CD4-positive, alpha-beta T cell (primary cell): ENCODE data around the gene SHISA5. TPM values are rescaled to one million over a fixed set of nuclear protein-coding genes. Genes with fewer than 3 reads are reported as not detected.

Experiments used
- ATAC-seq: fragments of 200-7000 bp; cut with Tn5 transposase; one replicate; pipeline ENCODE4 v1.10.0; 2022; ENCODE audit warnings: mild to moderate bottlenecking; ENCODE audit not compliant: poor library complexity
- CTCF ChIA-PET: fragments of 350-600 bp; sonication (Branson Sonifier 250); formaldehyde crosslinking; loops from one replicate; lab custom pipeline; 2021; ENCODE audit warnings: antibody characterized with exemption, inconsistent platforms; lab: Charles Lee
- POLR2A ChIA-PET: fragments of 350-600 bp; sonication (Branson Sonifier 250); formaldehyde crosslinking; loops from one replicate; lab custom pipeline; 2021; ENCODE audit warnings: antibody characterized with exemption, inconsistent platforms; lab: Charles Lee
- DNase-seq, 14 experiments: peaks; one replicate each; pipeline ENCODE4 v3.0.0-alpha.2; 2013 to 2020; ENCODE audit warnings: mixed read lengths in 2 of 14
- H3K27ac ChIP-seq, 2 donors: one replicate each; pipeline versions ENCODE4 v1.5.1 to v1.7.0; 2013; ENCODE audit warnings: low read length in 2 of 2, low read depth in 1 of 2, mild to moderate bottlenecking in 1 of 2
- H3K27me3 ChIP-seq, 2 experiments: 1 replicate in 1 of 2; 2 replicates in 1 of 2; pipeline versions ENCODE4 v1.6.1 to v1.7.0; 2013; ENCODE audit warnings: low read length in 2 of 2, control low read depth in 1 of 2, mild to moderate bottlenecking in 1 of 2, moderate library complexity in 1 of 2; ENCODE audit not compliant: insufficient read depth in 2 of 2, control insufficient read depth in 1 of 2
- H3K36me3 ChIP-seq: one replicate; pipeline ENCODE4 v1.6.1; 2013; ENCODE audit warnings: low read length, control low read depth; ENCODE audit not compliant: insufficient read depth
- H3K4me1 ChIP-seq: one replicate; pipeline ENCODE4 v1.6.1; 2013; ENCODE audit warnings: low read length, control low read depth; ENCODE audit not compliant: insufficient read depth
- H3K4me3 ChIP-seq: one replicate; pipeline ENCODE4 v1.5.1; 2013; ENCODE audit warnings: mild to moderate bottlenecking, low read length, moderate library complexity
- H3K9me3 ChIP-seq, 2 experiments: 1 replicate in 1 of 2; 2 replicates in 1 of 2; pipeline versions ENCODE4 v1.6.1 to v1.7.0; 2013; ENCODE audit warnings: low read length in 2 of 2, mild to moderate bottlenecking in 2 of 2, control low read depth in 1 of 2, moderate library complexity in 1 of 2; ENCODE audit not compliant: control insufficient read depth in 1 of 2, insufficient read depth in 1 of 2
- H3K27ac Mint-ChIP-seq: one replicate; pipeline ENCODE4 v1.8.0; 2020; ENCODE audit warnings: mixed read lengths
- H3K27me3 Mint-ChIP-seq: one replicate; pipeline ENCODE4 v1.8.0; 2021; ENCODE audit warnings: mixed read lengths
- H3K36me3 Mint-ChIP-seq: one replicate; pipeline ENCODE4 v1.8.0; 2021; ENCODE audit warnings: low read depth, mixed read lengths
- H3K4me1 Mint-ChIP-seq: one replicate; pipeline ENCODE4 v1.8.0; 2021; ENCODE audit warnings: low read depth, mixed read lengths
- H3K4me3 Mint-ChIP-seq: one replicate; pipeline ENCODE4 v1.8.0; 2020; ENCODE audit warnings: mild to moderate bottlenecking, mixed read lengths
- H3K9me3 Mint-ChIP-seq: one replicate; pipeline ENCODE4 v1.8.0; 2020; ENCODE audit warnings: mixed read lengths
- CTCF ChIP-seq: fragments of 200-600 bp; IDR thresholded peaks from one replicate; pipeline ENCODE4 v1.8.0; 2022; ENCODE audit warnings: antibody characterized with exemption, mild to moderate bottlenecking
- intact Hi-C, 2 experiments: fragments of 100-400 bp; cut with DNase I in 1 of 2; cut with micrococcal nuclease in 1 of 2; formaldehyde crosslinking; loops; one replicate each; pipeline versions ENCODE4 v1.15.1 to v1.9.0; 2023 to 2025; cut with DNase I, micrococcal nuclease
- total RNA-seq, 174 experiments: library from RNA in 2 of 174; stranded (reverse) in 2 of 174; gene quantifications; one replicate each; pipeline ENCODE4 v1.2.3 and lab custom pipeline; 2021 to 2026

SHISA5 gene
- total RNA-seq, 2 experiments from 2014 or later: 102 to 109 TPM

- Histone ChIP-seq H3K9me3 (no peaks in the 10 kb centered on the region), H3K36me3 (no peaks in the 10 kb centered on the region), H3K4me3 (no peak overlapping the region), H3K27ac (no peak overlapping the region), H3K4me1 (no peaks in the 10 kb centered on the region), H3K27me3 (no peaks in the 10 kb centered on the region)
- ChIA-PET CTCF (interaction anchor here (2.6 kb wide), 1 partner anchor 13 kb away, joined by 7 read pairs; no protein-coding TSS in a partner anchor), POLR2A (no interaction called here)
- H3K36me3 Mint-ChIP-seq: no peaks in the 10 kb centered on the region
- H3K9me3 Mint-ChIP-seq: no peaks in the 10 kb centered on the region
- no peak for TF ChIP-seq CTCF
- no peak for ATAC-seq
- intact Hi-C loops: no loop called here
- no peaks in the 10 kb centered on the region for H3K27me3 Mint-ChIP-seq
- no peaks in the 10 kb centered on the region for H3K4me1 Mint-ChIP-seq
- no peak overlapping the region for H3K4me3 Mint-ChIP-seq
- H3K27ac Mint-ChIP-seq: no peak overlapping the region
- DNase-seq: no peak
Observed at GRCh38 chr3:48422681-48423080, 81.3 kb downstream of the SHISA5 start.

DNA sequence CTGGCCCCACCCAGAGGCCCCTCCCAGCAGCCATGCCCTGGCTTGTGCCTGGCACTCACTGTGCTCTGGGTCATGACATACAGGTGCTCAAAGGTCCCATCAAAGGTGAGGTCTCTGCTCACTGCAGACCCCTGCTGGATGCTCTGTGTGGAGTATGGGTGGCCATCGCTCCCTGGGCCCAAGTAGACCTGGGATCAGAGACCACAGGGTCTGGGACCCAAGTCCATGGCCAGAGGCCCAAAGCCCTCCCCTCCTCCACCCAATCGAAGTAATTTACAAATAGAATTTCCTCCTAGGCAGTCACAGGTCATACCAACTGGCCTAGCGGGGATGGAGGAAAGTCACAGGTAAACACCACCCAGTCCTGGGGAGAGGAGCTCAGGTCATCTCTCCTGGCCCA is 81.7 kb downstream of the SHISA5 start:
- intact Hi-C loops: no loop called here
- Histone ChIP-seq H3K4me3 (no peak overlapping the region), H3K27ac (no peak overlapping the region), H3K27me3 (no peaks in the 10 kb centered on the region), H3K9me3 (no peaks in the 10 kb centered on the region), H3K36me3 (no peaks in the 10 kb centered on the region), H3K4me1 (no peaks in the 10 kb centered on the region)
- TF ChIP-seq CTCF: no peak
- no peak for ATAC-seq
- no peaks in the 10 kb centered on the region for H3K36me3 Mint-ChIP-seq
- POLR2A ChIA-PET: no interaction called here
- CTCF ChIA-PET: interaction anchor here (2.6 kb wide), 1 partner anchor 14 kb away, joined by 7 read pairs; no protein-coding TSS in a partner anchor
- H3K9me3 Mint-ChIP-seq: no peaks in the 10 kb centered on the region
- no peaks in the 10 kb centered on the region for H3K27me3 Mint-ChIP-seq
- H3K4me3 Mint-ChIP-seq: no peak overlapping the region
- DNase-seq: no peak
- no peak overlapping the region for H3K27ac Mint-ChIP-seq
- no peaks in the 10 kb centered on the region for H3K4me1 Mint-ChIP-seq

DNA sequence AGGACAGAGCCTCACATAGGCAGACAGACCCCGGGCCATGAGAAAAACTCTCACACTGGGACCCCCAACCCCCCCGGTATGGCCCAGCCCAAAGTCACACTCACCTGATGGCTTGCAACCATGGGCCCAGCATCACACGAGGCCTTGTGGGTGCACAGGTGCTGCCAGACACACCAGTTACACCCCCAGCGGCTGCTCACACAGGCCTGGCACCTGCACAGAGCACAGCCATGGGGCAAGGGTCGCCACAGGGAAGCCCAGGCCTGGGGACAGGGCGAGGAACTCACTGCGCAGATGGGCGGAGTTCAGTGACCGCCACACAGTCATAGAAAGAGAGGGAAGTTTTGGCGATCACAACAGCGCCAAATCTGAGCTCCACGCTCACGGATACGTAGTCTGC is 83.4 kb downstream of the SHISA5 start:
- Mint-ChIP-seq H3K36me3 (no peaks in the 10 kb centered on the region), H3K4me3 (no peak overlapping the region), H3K9me3 (no peaks in the 10 kb centered on the region), H3K27ac (no peak overlapping the region), H3K27me3 (no peaks in the 10 kb centered on the region), H3K4me1 (no peaks in the 10 kb centered on the region)
- H3K9me3 ChIP-seq: no peaks in the 10 kb centered on the region
- intact Hi-C loops: no loop called here
- H3K27me3 ChIP-seq: no peaks in the 10 kb centered on the region
- POLR2A ChIA-PET: no interaction called here
- ATAC-seq: no peak
- H3K27ac ChIP-seq: no peak overlapping the region
- DNase-seq: no peak
- H3K36me3 ChIP-seq: no peaks in the 10 kb centered on the region
- no peak overlapping the region for H3K4me3 ChIP-seq
- no peaks in the 10 kb centered on the region for H3K4me1 ChIP-seq
- no peak for TF ChIP-seq CTCF
- CTCF ChIA-PET: no interaction called here
